Uterus (tissue), 2 donors: ENCODE measurements around the gene HDAC8.

Experiments used
- CTCF ChIP-seq, 4 experiments: fragments of 200-600 bp in 2 of 4; fragments of 450-650 bp in 2 of 4; sonication (generic) in 2 of 4; IDR thresholded peaks; one replicate each; pipeline ENCODE4 v1.5.1; 2016 to 2019; ENCODE audit warnings: antibody characterized with exemption in 4 of 4, mild to moderate bottlenecking in 2 of 4, moderate library complexity in 1 of 4
- POLR2A ChIP-seq, 2 donors: fragments of 450-650 bp; IDR thresholded peaks; one replicate each; pipeline ENCODE4 v1.6.1; 2016; ENCODE audit warnings: antibody characterized with exemption in 2 of 2, mild to moderate bottlenecking in 1 of 2, moderate library complexity in 1 of 2

GRCh38 chrX:72358313-72358712, 214.3 kb downstream of the HDAC8 start:
- TF ChIP-seq CTCF (IDR thresholded peaks at IDR 0.05) (no peak), POLR2A (IDR thresholded peaks at IDR 0.05) (no peak)
